Stimulated activated naive CD8-positive, alpha-beta T cell treated with anti-CD3 and anti-CD28 coated beads, Interleukin-15, amount 100 ng/mL, for 72 hours (primary cell): Measurements from ENCODE around the gene SPRYD3.
"Not testable (repeated sequence)": the region's sequence is repeated elsewhere in the genome, so short reads cannot be mapped to it uniquely, and the experiment has no call there.

ENCODE experiments used
- ATAC-seq: fragments of 150-1000 bp; cut with Tn5 transposase; 2 replicates; pipeline ENCODE4 v1.10.0; 2021; ENCODE audit warnings: mild to moderate bottlenecking, moderate library complexity
- DNase-seq, 2 donors: peaks; one replicate each; pipeline ENCODE4 v3.0.0; 2021 to 2022
- H3K27ac Mint-ChIP-seq, 2 donors: one replicate each; pipeline ENCODE4 v1.8.0; 2022; ENCODE audit warnings: mild to moderate bottlenecking in 2 of 2, mixed read lengths in 2 of 2, moderate library complexity in 2 of 2
- H3K27me3 Mint-ChIP-seq: one replicate; pipeline ENCODE4 v1.8.0; 2022; ENCODE audit warnings: mixed read lengths
- H3K4me1 Mint-ChIP-seq: one replicate; pipeline ENCODE4 v1.8.0; 2022; ENCODE audit warnings: mild to moderate bottlenecking, mixed read lengths
- H3K4me3 Mint-ChIP-seq, 2 donors: one replicate each; pipeline ENCODE4 v1.8.0; 2022; ENCODE audit warnings: mild to moderate bottlenecking in 2 of 2, mixed read lengths in 2 of 2, moderate library complexity in 1 of 2
- H3K9me3 Mint-ChIP-seq, 2 donors: one replicate each; pipeline ENCODE4 v1.8.0; 2022; ENCODE audit warnings: mixed read lengths in 2 of 2

Gene SPRYD3

DNA sequence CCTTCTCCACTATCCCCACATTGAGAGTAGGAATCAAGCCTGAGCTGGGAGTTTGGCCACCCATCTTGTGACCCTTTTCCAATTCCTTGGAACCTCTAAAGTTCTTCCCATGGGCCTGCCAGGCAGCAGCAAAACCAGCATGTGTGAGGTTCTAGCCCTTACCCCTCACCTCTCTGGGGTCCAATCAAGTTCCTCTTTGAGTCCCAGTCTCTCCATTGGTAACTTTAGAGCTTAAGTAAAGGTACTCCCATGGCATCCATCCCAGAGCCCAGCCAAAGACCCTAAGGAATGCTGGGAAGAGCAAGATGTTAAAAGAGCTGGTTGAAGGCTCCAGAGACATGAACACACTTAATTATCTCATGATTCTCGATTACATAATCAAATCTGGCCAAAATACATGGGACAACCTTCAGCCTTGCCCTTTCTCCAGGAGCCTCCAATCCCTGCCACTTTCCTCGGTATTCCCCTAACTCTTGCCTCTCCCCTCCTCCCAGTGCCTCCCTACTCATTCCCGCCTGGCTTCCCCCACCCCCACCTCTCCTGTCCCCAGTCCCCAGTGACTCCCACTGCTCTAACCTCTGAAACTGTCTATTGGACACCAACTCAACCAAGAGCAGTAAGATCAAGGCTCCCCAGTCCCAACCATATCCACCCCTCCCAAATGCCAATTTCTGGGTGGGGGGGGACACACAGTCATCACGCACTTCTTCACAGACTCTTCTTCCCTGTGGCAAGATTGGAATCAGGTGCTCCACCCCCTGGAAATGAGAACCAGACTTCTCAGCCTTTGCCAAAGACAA is 34.1 kb downstream of the SPRYD3 start:
- ATAC-seq (no peak), DNase-seq (no peak)
- Mint-ChIP-seq H3K27ac (no peak overlapping the region), H3K4me1 (peaks cover 45% of the 10 kb centered on the region), H3K4me3 (peak overlapping the region in 1 of 2 donors; percentile 99), H3K9me3 (no peaks in the 10 kb centered on the region), H3K27me3 (peaks cover 26% of the 10 kb centered on the region)

DNA sequence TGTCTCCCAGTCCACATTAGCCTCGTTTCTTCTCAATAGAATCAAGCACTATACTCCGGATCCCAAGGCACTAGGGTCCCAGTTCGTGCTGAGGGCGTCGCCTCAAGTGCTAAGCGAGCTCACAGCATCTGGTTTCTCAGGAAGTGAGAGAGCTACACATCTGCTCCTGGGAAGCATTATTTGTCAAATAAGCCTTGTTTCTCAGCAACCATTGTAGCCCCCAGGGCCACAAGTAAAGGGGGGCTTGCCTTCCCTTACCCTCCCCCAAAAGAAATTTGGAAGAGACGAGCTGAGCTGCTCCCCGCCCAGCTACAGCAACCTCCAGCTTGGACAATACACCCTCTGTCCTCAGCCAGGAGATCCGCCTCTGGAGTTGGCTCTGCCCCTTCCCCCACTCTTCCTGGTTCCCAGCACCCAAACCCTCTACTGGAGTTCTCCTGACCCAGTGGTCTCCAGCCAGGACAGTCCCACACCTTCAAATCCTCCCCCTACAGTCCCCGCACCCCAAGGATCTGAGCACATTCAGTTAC is 35.1 kb downstream of the SPRYD3 start:
- Mint-ChIP-seq H3K9me3 (no peaks in the 10 kb centered on the region), H3K27me3 (peaks cover 26% of the 10 kb centered on the region), H3K4me1 (peaks cover 37% of the 10 kb centered on the region), H3K27ac (peak overlapping the region in 1 of 2 donors; percentile 71), H3K4me3 (peak overlapping the region in 1 of 2 donors; percentile 25)
- ATAC-seq (no peak), DNase-seq (no peak)

DNA sequence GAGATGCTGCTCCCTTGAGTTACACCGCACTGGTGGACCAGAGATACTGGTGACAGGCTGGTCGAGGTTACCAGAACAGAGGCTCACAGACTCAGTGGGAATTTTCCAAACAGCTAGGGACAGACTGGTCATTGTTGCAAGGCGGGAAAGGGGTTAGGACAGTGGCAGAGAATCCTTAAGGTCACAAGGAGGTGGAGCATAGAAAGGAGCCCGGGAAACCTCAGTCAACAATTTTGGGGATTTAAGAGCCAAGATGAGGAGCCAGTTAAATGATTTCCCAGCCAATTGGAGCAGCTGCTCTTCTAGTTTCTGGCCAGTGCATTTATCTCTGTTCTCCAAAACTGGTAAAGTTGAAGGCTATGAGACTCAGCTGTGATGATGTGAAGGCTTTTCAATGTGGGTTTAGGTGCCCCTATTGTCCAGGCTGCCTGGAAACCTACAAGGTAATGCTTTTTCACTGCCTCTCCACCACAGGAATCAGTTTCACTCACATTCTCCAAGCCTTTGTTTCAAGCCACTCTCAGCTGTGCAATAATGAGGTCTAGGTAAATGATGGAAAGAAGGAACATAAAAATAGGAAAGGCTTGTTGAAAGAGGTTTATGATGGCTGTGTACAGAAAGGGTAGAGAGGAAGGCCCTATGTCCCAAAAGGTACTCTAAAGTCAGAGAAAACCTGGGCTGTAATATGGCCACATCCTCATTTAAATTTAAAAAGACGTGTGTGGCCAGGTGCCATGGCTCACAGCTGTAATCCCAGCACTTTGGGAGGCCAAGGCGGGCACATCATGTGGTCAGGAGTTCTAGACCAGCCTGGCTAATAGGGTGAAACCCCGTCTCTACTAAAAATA is 36.4 kb downstream of the SPRYD3 start:
- Mint-ChIP-seq H3K4me1 (peaks cover 37% of the 10 kb centered on the region), H3K27ac (no peak overlapping the region), H3K4me3 (no peak overlapping the region), H3K9me3 (no peaks in the 10 kb centered on the region), H3K27me3 (peaks cover 26% of the 10 kb centered on the region)
- ATAC-seq (no peak), DNase-seq (no peak)

DNA sequence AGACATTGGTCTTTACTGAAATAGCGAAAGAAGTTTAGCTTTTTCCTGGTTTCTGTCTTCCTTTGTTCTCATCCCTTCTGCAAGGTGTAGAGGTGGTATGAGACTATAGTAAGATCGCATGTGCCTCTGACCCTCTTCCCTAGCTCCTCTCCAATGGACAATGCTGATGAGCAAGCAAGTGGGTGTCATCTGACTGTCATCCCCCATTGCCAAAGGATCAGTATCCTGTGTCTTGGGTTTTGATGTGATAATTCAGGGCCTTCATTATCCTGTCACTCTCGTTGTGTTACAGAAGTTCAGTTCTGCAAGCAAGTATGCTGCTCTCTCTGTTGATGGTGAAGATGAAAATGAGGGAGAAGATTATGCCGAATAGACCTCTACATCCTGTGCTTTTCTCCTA is 39.3 kb downstream of the SPRYD3 start:
- Mint-ChIP-seq H3K4me3 (no peak overlapping the region), H3K9me3 (no peaks in the 10 kb centered on the region), H3K27me3 (peaks cover 9% of the 10 kb centered on the region), H3K4me1 (peaks cover 24% of the 10 kb centered on the region), H3K27ac (no peak overlapping the region)
- DNase-seq, result no peak
- ATAC-seq, result no peak

DNA sequence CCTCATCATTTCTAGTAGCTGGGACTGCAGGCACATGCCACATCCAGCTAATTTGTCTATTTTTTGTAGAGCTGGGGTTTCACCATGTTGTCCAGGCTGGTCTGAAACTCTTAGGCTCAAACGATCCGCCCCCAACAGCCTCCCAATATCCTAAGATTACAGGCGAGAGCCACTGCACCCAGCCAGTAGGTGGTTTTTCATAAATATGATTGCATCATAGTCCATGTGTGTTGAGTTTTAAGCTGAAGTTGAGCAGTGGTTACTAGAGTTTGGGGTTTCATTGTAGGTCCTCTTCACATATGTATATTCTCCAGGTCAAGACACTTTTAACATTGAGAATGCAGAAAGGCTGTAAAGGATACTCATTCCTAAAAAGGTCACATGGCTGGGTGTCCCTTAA is 42.4 kb downstream of the SPRYD3 start:
- Mint-ChIP-seq H3K27me3 (no peaks in the 10 kb centered on the region), H3K27ac (no peak overlapping the region), H3K4me3 (no peak overlapping the region), H3K4me1 (peaks cover 34% of the 10 kb centered on the region), H3K9me3 (no peaks in the 10 kb centered on the region)
- DNase-seq, result no peak
- ATAC-seq, result no peak

DNA sequence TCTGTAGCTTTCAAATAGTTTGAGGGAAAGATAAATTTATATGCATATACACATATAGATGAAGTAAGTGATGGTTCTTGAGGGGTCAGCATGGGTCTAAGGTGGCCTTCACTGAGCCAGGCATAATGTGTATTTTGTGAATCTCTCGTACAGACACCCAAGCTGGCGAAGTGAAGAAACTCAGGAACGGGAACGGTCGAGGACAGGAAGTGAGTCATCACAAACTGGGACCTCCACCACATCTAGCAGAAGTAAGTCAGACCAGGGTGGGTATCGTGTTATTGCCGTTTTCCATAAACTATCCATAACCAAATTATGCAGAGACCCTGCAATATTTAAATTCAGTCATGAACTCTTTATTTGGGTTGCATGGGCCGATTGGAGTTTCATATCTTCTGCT is 44.7 kb downstream of the SPRYD3 start:
- no peak overlapping the region for H3K4me3 Mint-ChIP-seq
- peak overlapping the region in 1 of 2 donors; percentile 7 for H3K27ac Mint-ChIP-seq
- ATAC-seq (no peak), DNase-seq (no peak)
- no peaks in the 10 kb centered on the region for H3K9me3 Mint-ChIP-seq
- no peaks in the 10 kb centered on the region for H3K27me3 Mint-ChIP-seq
- H3K4me1 Mint-ChIP-seq, result peaks cover 34% of the 10 kb centered on the region

DNA sequence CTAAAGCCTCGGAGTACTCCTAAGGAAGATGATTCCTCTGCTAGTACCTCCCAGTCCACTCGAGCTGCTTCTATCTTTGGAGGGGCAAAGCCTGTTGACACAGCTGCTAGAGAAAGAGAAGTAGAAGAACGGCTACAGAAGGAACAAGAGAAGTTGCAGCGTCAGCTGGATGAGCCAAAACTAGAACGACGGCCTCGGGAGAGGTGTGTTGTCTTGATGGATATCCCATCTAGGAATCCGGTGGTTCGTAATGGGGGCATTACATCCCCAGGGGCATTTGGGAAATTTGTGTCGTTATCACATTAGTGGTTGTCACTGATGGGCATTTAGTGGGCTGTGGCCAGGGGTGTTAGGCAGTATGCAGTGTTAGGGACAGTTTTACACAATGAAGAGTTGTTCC is 45.4 kb downstream of the SPRYD3 start:
- not testable (repeated sequence) for DNase-seq, ATAC-seq, H3K9me3 Mint-ChIP-seq, H3K27me3 Mint-ChIP-seq, H3K27ac Mint-ChIP-seq, H3K4me3 Mint-ChIP-seq
- H3K4me1 Mint-ChIP-seq, result peaks cover 30% of the 10 kb centered on the region

DNA sequence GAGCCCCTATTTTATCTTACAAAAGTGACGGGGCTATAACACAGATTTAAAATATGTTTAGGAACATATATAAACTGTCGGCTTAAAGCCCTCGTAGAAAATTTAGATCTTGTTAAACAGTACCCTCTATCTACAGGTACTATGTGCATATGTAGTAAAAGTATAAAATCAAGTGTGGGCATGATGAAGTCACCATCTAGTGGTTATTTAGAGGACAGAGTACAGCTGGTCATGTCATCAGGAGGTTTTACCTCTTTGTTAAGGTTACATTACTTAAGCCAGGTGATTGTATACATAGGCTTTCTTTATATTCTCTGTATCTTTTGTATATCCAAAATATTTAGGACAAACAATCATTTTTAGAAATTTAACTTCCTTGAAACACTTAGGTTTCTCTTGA is 47.6 kb downstream of the SPRYD3 start:
- ATAC-seq, result no peak
- Mint-ChIP-seq H3K4me1 (peaks cover 19% of the 10 kb centered on the region), H3K27ac (no peak overlapping the region)

DNA sequence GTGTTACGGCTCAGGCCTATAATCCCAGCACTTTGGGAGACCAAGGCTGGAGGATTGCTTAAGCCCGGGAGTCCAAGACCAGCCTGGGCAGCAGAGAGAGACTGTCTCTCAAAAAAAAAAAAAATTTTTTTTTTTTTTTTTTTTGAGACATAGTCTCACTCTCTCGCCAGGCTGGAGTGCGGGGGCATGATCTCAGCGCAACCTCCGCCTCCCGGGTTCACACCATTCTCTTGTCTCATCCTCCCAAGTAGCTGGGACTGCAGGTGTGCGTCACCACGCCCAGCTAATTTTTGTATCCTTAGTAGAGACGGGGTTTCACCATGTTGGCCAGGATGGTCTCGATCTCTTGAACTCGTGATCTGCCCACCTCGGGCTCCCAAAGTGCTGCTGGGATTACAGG is 52.2 kb downstream of the SPRYD3 start:
- not testable (repeated sequence) for H3K27ac Mint-ChIP-seq, H3K27me3 Mint-ChIP-seq, H3K4me3 Mint-ChIP-seq, DNase-seq, ATAC-seq, H3K4me1 Mint-ChIP-seq, H3K9me3 Mint-ChIP-seq

More for the DNA sequence above, 47.6 kb downstream of the SPRYD3 start:
- DNase-seq, result no peak
- no peaks in the 10 kb centered on the region for H3K9me3 Mint-ChIP-seq
- H3K27me3 Mint-ChIP-seq, result no peaks in the 10 kb centered on the region
- no peak overlapping the region for H3K4me3 Mint-ChIP-seq

DNA sequence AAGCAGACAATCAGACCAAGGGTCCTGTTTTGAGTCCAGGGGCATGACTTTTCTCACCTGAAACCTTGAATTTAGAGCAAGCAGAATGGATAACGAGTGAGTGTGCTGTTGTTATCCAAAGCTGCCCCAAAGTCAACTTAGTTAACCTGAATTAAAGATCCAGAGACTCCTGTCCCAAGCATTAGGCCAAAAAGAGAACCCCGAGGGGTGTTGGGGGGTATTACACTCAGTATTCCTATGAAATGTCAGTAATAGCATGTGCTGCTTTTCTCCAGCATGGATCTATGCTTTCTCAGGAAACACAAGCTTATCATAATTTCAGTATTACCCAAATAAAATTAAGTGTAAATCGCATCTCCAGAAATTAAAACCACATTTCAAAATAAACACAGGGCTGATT is 53.9 kb downstream of the SPRYD3 start:
- Mint-ChIP-seq H3K9me3 (no peaks in the 10 kb centered on the region), H3K4me1 (peaks cover 9% of the 10 kb centered on the region), H3K27ac (peak overlapping the region in 1 of 2 donors; percentile 16), H3K27me3 (no peaks in the 10 kb centered on the region), H3K4me3 (no peak overlapping the region)
- ATAC-seq (no peak), DNase-seq (no peak)

DNA sequence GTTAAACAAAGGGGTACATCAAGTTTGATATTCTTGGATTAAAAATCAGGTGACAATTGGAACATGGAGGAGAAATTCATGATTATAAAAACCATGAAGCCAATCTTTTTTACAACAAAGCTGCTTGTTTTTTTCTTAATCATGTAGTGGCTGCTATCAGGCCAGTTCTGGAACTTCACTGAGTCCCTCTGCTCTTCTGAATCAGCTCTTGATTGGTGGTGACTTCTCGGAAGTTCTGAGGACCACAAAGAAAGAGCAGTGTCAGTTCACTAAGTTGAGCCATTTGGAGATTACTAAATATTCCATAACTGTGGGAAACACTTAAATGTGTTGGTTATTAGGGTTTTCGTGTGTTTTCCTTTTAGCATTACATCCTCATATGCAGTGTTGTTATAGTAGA is 64.5 kb downstream of the SPRYD3 start:
- Mint-ChIP-seq H3K9me3 (no peaks in the 10 kb centered on the region), H3K27ac (peak overlapping the region in 1 of 2 donors; percentile 33), H3K4me1 (peaks cover 53% of the 10 kb centered on the region), H3K4me3 (no peak overlapping the region), H3K27me3 (no peaks in the 10 kb centered on the region)
- DNase-seq, result no peak
- no peak for ATAC-seq
